Stimulated activated naive CD4-positive, alpha-beta T cell (primary cell): ENCODE measurements around the gene CUEDC1.

Source experiments
- DNase-seq, 6 experiments: peaks; one replicate each; lab custom pipeline; 2025; lab: John Stamatoyannopoulos, UW

The CUEDC1 gene

DNA sequence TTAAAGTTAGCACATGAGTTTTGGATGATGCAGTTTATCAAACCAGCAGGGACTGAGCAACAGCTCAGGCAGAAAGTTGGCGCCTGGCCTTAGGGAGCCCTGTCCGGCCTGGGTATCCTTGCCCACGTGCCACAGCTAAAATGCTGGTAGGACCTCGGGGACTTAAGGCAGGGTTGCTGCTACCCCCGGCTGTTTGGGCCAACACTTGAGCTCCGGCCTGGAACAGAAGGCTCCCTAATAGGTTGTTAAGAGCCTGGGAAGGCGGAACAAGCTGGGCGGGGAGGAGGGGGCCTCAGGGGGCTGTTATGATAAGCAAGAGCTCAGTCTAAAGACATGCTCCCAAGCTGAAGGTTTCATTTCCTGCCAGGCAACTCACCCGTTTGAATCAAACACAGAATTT, 39.7 kb downstream of the CUEDC1 start:
- no peak for DNase-seq

DNA sequence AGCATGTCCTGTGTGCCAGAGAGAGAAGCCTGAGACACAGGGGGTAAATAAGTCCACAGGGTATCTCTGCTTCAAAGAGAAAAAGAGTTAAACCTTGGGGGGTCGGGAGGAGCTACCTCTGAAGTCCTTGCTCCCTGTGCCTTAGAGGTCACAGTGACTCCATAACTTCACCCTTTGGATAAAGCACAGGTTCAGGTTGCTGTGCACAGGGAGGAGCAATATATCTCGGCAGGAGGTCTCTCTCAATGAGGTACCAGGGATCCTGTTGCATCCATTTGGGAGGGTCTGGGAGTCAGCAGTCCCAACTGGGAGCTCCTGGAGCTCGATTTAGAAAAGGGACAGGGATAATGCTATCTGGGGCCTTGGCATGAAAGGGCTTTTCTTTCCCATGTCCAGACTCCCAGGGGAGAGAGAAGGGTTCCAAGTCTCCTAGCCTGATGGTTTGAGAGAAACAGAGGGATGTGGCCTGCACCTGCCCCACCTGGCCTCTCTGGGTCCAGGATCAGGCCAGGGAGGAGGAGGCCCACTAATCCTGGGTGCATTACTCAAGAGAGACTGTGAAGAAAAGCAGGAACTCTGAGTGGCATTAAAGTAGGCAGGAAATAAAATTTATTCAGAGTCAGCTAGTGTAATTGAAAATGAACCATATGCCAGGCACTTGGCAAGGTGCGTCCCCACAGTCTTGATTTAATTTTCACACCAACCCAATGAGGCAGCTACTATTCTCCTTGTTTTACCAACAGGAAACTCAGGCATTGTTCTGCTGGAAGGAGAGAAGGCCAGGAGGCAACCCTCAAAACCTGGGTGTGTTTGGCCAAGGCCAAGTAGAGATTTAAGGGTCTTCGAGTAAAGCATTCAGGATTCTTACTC, 40.7 kb downstream of the CUEDC1 start:
- no peak for DNase-seq

GRCh38 chr17:57913575-57914272, 41.5 kb downstream of the CUEDC1 start:
- no peak for DNase-seq

- DNase-seq, result no peak
Observed at GRCh38 chr17:57911834-57912673, 43.2 kb downstream of the CUEDC1 start.

- no peak for DNase-seq
Observed at GRCh38 chr17:57910462-57911420, 44.5 kb downstream of the CUEDC1 start.

DNA sequence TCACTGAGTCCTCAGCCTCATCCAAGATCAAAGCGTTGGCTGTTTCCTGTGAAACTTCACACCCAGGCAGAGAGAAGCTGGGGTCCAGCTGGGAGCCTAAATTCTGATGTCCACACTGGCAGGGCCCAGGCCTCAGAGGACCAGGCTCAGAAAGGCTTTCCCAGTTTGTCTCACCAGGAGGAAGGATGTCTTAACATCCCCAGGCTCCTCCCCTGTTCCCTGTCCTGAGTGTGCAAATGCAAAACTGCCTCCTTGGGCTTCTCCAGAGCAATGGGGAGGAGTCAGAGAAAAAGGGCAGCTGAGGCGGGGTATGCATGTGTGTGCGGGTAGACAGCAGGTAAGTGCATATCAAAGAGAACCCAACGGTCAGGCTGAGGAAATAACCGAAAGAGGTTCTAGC, 45.7 kb downstream of the CUEDC1 start:
- DNase-seq, result no peak

DNA sequence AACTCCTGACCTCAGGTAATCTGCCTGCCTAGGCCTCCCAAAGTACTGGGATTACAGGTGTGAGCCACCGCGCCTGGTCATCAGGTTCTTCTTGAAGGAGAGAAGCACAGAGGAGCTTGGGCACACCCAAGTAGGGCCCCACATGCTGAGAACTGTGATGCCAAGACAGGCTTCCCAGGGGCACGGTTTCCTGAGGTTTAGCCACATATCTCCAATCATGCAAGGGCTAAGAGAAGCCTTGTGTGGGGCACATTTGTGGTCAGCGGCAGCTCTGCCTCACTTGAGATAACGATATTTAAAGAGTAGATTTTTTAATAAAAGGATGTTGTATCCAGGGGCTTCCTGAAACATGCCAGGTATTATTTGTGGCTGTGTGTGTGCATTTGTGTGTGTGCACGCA, 46.9 kb downstream of the CUEDC1 start:
- DNase-seq, result no peak

DNA sequence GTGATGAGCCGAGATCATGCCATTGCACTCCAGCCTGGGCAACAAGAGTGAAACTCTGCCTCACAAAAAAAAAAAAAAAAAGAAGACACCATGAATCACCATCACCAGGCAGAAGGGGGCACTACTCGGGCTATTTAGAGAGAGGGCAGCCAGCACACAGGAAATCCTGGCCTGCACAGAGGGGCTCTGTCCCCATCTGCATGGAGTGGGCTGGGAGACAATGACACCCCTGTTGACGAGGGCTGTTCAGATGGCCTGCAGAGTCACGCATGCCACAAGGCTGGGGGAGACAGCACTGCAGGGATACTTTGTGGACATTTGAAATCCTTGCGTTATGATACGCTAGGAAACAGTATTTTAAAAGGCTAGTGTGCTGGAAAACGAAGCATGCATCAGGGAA, 48.3 kb downstream of the CUEDC1 start:
- DNase-seq, result no peak

DNA sequence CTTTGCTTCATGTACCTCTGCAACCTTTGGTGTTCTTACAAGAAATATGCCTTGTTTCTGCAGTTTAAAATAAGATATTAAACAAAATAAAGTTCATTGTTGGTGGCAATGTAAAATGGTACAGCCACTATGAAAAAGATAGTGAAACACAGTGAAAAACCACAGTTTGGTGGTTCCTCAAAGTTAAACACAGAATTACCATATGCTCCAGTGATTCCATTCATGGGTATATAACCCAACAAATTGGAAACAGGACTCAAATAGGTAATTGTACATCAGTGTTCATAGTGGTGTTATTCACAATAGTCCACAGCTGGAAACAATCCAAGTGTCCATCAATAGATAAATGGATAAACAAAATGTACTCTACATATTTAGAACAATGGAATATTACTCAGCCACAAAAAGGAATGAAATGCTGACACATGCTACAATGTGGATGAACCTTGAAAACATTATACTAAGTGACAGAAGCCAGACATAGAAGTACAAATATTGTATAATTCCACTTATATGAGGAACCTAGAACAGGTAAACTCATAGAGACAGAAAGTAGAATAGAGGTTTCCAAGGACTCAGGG, 49.2 kb downstream of the CUEDC1 start:
- no peak for DNase-seq

GRCh38 chr17:57903961-57904360, 51.3 kb downstream of the CUEDC1 start:
- no peak for DNase-seq

- DNase-seq, result no peak
Observed at GRCh38 chr17:57902800-57903759, 52.1 kb downstream of the CUEDC1 start.

DNA sequence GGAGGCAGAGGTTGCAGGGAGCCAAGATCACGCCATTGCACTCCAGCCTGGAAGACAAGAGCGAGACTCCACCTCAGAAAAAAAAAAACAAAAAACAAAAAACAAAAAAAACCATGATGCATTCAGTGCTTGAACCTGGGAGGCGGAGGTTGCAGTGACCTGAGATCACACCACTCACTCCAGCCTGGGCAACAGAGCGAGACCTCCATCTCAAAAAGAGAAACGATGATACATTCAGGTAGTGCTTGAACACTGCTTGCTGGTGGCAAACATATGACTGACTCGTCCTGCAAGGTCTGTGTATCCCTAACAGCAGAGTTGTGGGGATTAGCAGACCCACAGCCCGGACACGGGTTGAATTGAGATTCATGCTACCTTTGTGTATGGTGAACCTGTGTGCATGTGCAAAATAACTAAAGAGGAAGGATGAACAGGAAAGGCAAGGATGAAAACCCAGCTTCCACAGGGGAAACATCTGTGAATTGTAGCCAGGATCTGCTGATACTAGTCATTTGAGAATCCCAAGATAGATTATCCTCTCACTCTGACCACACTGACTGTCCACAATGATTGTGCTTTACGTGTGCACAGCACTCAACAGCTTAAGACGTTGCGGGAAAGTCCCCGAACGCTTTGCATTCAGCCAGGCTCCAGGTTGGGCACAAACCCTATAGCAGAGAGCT, 53.0 kb downstream of the CUEDC1 start:
- no peak for DNase-seq

GRCh38 chr17:57900991-57901743, 54.0 kb downstream of the CUEDC1 start:
- no peak for DNase-seq

GRCh38 chr17:57899822-57900221, 55.4 kb downstream of the CUEDC1 start:
- no peak for DNase-seq

DNA sequence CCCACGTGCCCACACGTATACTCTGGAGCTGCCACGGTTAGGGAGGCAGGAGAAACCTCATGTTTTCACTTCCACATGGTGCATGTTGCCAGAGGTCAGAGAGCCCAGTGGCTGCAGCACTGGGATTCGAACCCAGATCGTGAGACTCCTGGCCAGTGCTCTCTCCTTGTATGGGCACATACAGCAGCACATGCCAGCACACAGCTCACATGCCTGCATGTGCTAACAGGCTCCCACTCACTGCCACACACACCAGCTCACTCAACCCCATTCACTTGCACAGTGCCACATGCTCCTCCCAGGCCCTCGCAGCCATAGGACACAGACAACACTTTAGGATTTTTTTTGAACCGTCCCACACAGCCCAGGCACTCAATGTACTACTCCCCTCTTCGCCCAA, 55.8 kb downstream of the CUEDC1 start:
- no peak for DNase-seq

DNA sequence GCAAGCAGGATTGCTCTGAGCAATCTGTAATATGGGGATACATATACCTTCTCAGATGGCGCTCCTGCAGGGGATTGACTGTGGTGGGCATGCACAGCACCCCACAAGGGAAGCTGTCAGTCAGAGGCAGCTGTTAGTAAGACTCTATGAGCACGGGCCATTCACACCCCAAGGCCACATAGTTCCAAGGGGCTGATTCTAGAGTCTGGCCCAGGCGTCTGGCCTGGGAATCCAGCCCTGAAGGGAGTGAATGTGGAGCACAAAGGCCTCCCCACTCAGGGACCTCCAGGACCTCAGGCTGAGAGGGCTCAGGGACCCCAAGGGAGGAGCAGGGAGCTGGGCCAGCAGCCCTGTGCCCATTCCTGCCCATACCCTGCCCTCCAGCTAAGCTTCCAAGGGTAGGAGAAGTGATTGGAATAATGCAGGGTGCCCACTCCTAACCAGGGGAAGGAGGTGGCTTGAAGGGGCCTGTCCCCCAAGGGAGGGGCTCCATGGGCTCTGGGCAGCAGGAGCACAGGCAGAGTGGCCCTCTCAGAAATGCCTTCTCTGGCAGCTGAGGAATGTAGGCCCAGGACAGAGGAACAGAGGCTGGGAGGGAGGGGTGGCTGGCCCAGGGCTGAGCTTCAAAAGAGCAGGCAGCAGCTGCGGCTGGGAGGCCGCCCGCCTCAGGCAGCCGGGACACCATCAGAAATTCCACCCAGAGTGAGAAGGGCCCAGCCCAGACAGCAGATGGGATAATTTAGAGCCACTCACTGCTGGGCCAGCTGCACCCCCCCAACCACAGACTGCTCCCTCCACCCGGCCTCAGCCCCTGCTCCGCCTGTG, 56.5 kb downstream of the CUEDC1 start:
- DNase-seq, result no peak

DNA sequence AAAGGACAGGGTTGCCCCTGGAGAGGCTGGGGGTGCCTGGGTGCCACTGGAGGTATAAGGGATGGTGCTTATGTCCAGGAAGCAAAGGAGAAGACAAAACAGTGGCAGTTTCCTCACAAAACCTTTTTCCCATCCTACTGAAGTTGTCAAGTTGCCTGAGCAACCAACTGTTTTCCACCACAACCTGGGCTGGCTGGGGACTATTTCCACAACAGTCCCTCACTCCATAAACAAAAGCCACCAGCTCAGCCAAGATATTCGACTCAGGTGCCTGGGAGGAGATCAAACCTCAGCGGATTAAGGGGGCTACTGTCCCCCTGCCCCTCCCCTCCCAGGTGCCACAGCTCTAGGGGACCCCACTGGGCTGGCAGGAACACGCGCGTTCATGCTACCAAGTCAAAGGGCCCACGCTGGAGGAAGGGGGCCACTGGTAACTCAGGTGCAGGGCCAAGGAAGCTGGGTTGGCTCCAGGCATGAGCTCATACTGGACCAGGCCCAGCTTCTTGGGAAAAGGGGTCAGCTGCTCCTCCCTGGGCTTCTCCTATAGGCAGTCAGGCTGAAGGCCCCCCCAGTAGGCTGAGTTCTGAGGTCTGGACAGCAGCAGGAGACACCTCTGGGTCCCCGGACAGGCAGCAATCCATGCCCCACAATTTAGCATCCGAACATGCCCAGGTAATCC, 59.7 kb downstream of the CUEDC1 start:
- DNase-seq, result no peak
